K562 (cell line): ENCODE results near the gene SLC2A4. TPM values are rescaled to one million over a fixed set of nuclear protein-coding genes. Genes with fewer than 3 reads are reported as not detected.
A peak's percentile ranks its signal among the peaks of the same experiment; 100 is the strongest.

Experiments used
- ADNP ChIP-seq: fragments of 200-800 bp; sonication (Bioruptor generic); IDR thresholded peaks from 2 replicates; pipeline ENCODE4 v1.6.1; 2016; ENCODE audit warnings: missing genetic modification characterization, missing compliant biosample characterization
- CREB1 ChIP-seq, 2 experiments: sonication (generic) in 1 of 2; formaldehyde crosslinking in 1 of 2; IDR thresholded peaks; 2 replicates each; pipeline versions ENCODE4 v1.6.1 to v1.8.0; 2012 to 2022; ENCODE audit warnings: inconsistent platforms in 1 of 2, mild to moderate bottlenecking in 1 of 2, missing genetic modification reagents in 1 of 2, moderate library complexity in 1 of 2
- ELF1 ChIP-seq: fragments of 200-800 bp; sonication (Bioruptor generic); IDR thresholded peaks from 2 replicates; pipeline ENCODE4 v1.6.1; 2016; ENCODE audit warnings: missing genetic modification characterization, missing compliant biosample characterization
- ELK3 ChIP-seq: fragments of 450-650 bp; formaldehyde crosslinking; IDR thresholded peaks from 2 replicates; pipeline ENCODE4 v1.4.0; 2020; ENCODE audit warnings: mild to moderate bottlenecking
- ETV6 ChIP-seq, 3 experiments: fragments of 150-350 bp in 1 of 3; sonication (generic) in 1 of 3; formaldehyde crosslinking in 1 of 3; IDR thresholded peaks; 2 replicates each; pipeline versions ENCODE4 v1.6.1 to v1.8.0; 2014 to 2022; ENCODE audit warnings: borderline replicate concordance in 2 of 3, low read depth in 2 of 3, antibody characterized with exemption in 1 of 3, low read length in 1 of 3, mild to moderate bottlenecking in 1 of 3, missing genetic modification reagents in 1 of 3
- HNRNPUL1 ChIP-seq: fragments of 200-400 bp; formaldehyde crosslinking; IDR thresholded peaks from 2 replicates; pipeline ENCODE4 v1.6.1; 2017; ENCODE audit warnings: low read length
- HOXB6 ChIP-seq: fragments of 250-450 bp; sonication (Bioruptor Pico); IDR thresholded peaks from 2 replicates; pipeline ENCODE4 v1.5.1; 2022; ENCODE audit warnings: mild to moderate bottlenecking, borderline replicate concordance
- MXI1 ChIP-seq: IDR thresholded peaks from 2 replicates; pipeline ENCODE4 v1.6.1; 2011; ENCODE audit warnings: low read depth, mild to moderate bottlenecking, improper control_type of control experiment, low read length
- MYNN ChIP-seq, 2 experiments: sonication (generic); formaldehyde crosslinking in 1 of 2; IDR thresholded peaks; 2 replicates each; pipeline versions ENCODE4 v1.5.0 to v1.6.1; 2016 to 2020; ENCODE audit warnings: antibody characterized with exemption in 1 of 2, missing genetic modification reagents in 1 of 2
- NCOA6 ChIP-seq: fragments of 450-650 bp; IDR thresholded peaks from 2 replicates; pipeline ENCODE4 v1.6.1; 2017; ENCODE audit warnings: mild to moderate bottlenecking
- NFRKB ChIP-seq: fragments of 450-650 bp; IDR thresholded peaks from 2 replicates; pipeline ENCODE4 v1.6.1; 2016; ENCODE audit warnings: low read depth
- NR4A1 ChIP-seq, 2 experiments: fragments of 250-450 bp in 1 of 2; fragments of 450-650 bp in 1 of 2; sonication (Bioruptor Pico) in 1 of 2; IDR thresholded peaks; 2 replicates each; pipeline versions ENCODE4 v1.4.0 to v1.6.1; 2016 to 2020; ENCODE audit warnings: mild to moderate bottlenecking in 2 of 2, missing compliant biosample characterization in 1 of 2, missing genetic modification characterization in 1 of 2, moderate library complexity in 1 of 2
- RFX5 ChIP-seq: IDR thresholded peaks from 2 replicates; pipeline ENCODE4 v1.6.1; 2011; ENCODE audit warnings: low read depth, mild to moderate bottlenecking, improper control_type of control experiment, low read length
- SMARCC2 ChIP-seq: fragments of 450-650 bp; IDR thresholded peaks from 2 replicates; pipeline ENCODE4 v1.6.1; 2017; ENCODE audit warnings: antibody characterized with exemption, moderate library complexity, mild to moderate bottlenecking, low read depth
- TCF15 ChIP-seq: fragments of 250-450 bp; sonication (Bioruptor Pico); IDR thresholded peaks from 2 replicates; pipeline ENCODE4 v1.8.0; 2022; ENCODE audit warnings: moderate library complexity, mild to moderate bottlenecking, inconsistent platforms
- ZNF165 ChIP-seq: fragments of 250-450 bp; sonication (Bioruptor Pico); IDR thresholded peaks from 2 replicates; pipeline ENCODE4 v1.4.0; 2020; ENCODE audit warnings: borderline replicate concordance
- ZNF584 ChIP-seq: fragments of 200-800 bp; sonication (Bioruptor generic); IDR thresholded peaks from 2 replicates; pipeline ENCODE4 v1.6.1; 2016; ENCODE audit warnings: low read depth, mild to moderate bottlenecking, missing genetic modification characterization, missing compliant biosample characterization
- polyA plus RNA-seq, 8 experiments: library from polyadenylated mRNA; depleted of rRNA in 4 of 8; stranded (reverse) in 5 of 8; unstranded in 3 of 8; fragments of >200 nt; fragmentation: Nextera tagmentation in 2 of 8; fragmentation: Illumina TruSeq in 1 of 8; extraction: Ambion mirVana in 2 of 8; extraction: Trizol in 1 of 8; gene quantifications; 2 replicates each; pipeline versions ENCODE4 v1.2.1 to v1.2.3, GENCODE V29; 2011 to 2014; ENCODE audit warnings: inconsistent platforms in 1 of 8, missing spikeins in 1 of 8
- total RNA-seq, 7 experiments: library from RNA; depleted of rRNA in 6 of 7; stranded (reverse); fragments of >200 nt in 6 of 7; fragmentation: Illumina TruSeq in 2 of 7; extraction: Trizol in 2 of 7; gene quantifications; 2 replicates each; pipeline versions ENCODE4 v1.2.1 to v1.2.3, GENCODE V29; 2011 to 2021; ENCODE audit warnings: low replicate concordance in 1 of 7
- TF ChIP-seq, protein P1 (sequence below): fragments of 250-450 bp; sonication (Bioruptor Pico); IDR thresholded peaks from 2 replicates; pipeline ENCODE4 v1.4.0; 2020; ENCODE audit warnings: borderline replicate concordance
- TF ChIP-seq, protein P2 (sequence below): fragments of 450-650 bp; conservative IDR thresholded peaks from 2 replicates; pipeline ENCODE4 v1.6.1; 2016; ENCODE audit warnings: missing genetic modification characterization, low read depth, mild to moderate bottlenecking, control low read depth, missing compliant biosample characterization
- TF ChIP-seq, protein P3 (sequence below): fragments of 450-650 bp; IDR thresholded peaks from 2 replicates; pipeline ENCODE4 v1.6.1; 2016; ENCODE audit warnings: low read depth, mild to moderate bottlenecking, moderate library complexity

Gene SLC2A4
- total and polyA plus RNA-seq, 9 of the 15 experiments (the other 6 are each of a cell fraction or from before 2014, with no cell fraction given) = 0.74 to 3.5 (median 1.6) TPM

GRCh38 chr17:7234083-7234951, 47.2 kb upstream of the SLC2A4 start, which contains the start of gene DVL2 (continued):
- TF ChIP-seq, protein P1, sequence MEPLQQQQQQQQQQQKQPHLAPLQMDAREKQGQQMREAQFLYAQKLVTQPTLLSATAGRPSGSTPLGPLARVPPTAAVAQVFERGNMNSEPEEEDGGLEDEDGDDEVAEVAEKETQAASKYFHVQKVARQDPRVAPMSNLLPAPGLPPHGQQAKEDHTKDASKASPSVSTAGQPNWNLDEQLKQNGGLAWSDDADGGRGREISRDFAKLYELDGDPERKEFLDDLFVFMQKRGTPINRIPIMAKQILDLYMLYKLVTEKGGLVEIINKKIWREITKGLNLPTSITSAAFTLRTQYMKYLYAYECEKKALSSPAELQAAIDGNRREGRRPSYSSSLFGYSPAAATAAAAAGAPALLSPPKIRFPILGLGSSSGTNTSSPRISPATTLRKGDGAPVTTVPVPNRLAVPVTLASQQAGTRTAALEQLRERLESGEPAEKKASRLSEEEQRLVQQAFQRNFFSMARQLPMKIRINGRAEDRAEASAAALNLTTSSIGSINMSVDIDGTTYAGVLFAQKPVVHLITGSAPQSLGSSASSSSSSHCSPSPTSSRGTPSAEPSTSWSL (CRISPR knock-in tag) = no peak; the same call in 1 of the 2 replicates
- no peak for TF ChIP-seq ELF1 (tag)
- no peak for TF ChIP-seq ELK3
- TF ChIP-seq NR4A1 (CRISPR knock-in tag; IDR thresholded peaks at IDR 0.05) = no peak
- 0 out of 2 replicates have a peak, but pooled peaks have one; percentile 21 for TF ChIP-seq NR4A1 (tag; IDR thresholded peaks at IDR 0.05)
- TF ChIP-seq MYNN (IDR thresholded peaks at IDR 0.05) = peak; percentile 91
- no peak for TF ChIP-seq MYNN (CRISPR knock-in tag; IDR thresholded peaks at IDR 0.05)
- no peak for TF ChIP-seq NFRKB
- peak in 1 of 2 experiments; percentile 48; a peak in 1 of 4 replicates for TF ChIP-seq ETV6 (IDR thresholded peaks at IDR 0.05; ENCODE audit: borderline replicate concordance in 1 of 2, low read depth in 2 of 2, low read length in 1 of 2)
- TF ChIP-seq ETV6 (CRISPR knock-in tag; IDR thresholded peaks at IDR 0.05; ENCODE audit: borderline replicate concordance) = no peak
- no peak for TF ChIP-seq TCF15 (CRISPR knock-in tag)
- TF ChIP-seq RFX5 = no peak
- TF ChIP-seq HNRNPUL1 = no peak
- TF ChIP-seq ZNF165 (CRISPR knock-in tag) = no peak
- no peak for TF ChIP-seq ADNP
- TF ChIP-seq CREB1 (IDR thresholded peaks at IDR 0.05) = peak; percentile 28
- 0 out of 2 replicates have a peak, but pooled peaks have one; percentile 9 for TF ChIP-seq CREB1 (CRISPR knock-in tag; IDR thresholded peaks at IDR 0.05)
- TF ChIP-seq ZNF584 = 0 out of 2 replicates have a peak, but pooled peaks have one; percentile 30
- TF ChIP-seq, protein P2, sequence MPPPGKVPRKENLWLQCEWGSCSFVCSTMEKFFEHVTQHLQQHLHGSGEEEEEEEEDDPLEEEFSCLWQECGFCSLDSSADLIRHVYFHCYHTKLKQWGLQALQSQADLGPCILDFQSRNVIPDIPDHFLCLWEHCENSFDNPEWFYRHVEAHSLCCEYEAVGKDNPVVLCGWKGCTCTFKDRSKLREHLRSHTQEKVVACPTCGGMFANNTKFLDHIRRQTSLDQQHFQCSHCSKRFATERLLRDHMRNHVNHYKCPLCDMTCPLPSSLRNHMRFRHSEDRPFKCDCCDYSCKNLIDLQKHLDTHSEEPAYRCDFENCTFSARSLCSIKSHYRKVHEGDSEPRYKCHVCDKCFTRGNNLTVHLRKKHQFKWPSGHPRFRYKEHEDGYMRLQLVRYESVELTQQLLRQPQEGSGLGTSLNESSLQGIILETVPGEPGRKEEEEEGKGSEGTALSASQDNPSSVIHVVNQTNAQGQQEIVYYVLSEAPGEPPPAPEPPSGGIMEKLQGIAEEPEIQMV (tag) = no peak
- peak; percentile 76; the same call in 1 of the 2 replicates for TF ChIP-seq HOXB6 (CRISPR knock-in tag)
- TF ChIP-seq NCOA6 = no peak
- TF ChIP-seq MXI1 = no peak
- TF ChIP-seq, protein P3, sequence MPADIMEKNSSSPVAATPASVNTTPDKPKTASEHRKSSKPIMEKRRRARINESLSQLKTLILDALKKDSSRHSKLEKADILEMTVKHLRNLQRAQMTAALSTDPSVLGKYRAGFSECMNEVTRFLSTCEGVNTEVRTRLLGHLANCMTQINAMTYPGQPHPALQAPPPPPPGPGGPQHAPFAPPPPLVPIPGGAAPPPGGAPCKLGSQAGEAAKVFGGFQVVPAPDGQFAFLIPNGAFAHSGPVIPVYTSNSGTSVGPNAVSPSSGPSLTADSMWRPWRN = no peak
- TF ChIP-seq SMARCC2 = no peak
